GM10266 (cell line): ENCODE data around the gene DCBLD2.

ENCODE experiments used
- DNase-seq: peaks from one replicate; pipeline ENCODE4 v3.0.0; 2012; ENCODE audit errors: extremely low spot score
- TF ChIP-seq, protein P1 (sequence below): IDR thresholded peaks from 2 replicates; pipeline ENCODE4 v1.5.1; 2012; ENCODE audit warnings: mild to moderate bottlenecking, low read depth; ENCODE audit not compliant: control insufficient read depth, insufficient read depth; ENCODE audit errors: missing control alignments

The DCBLD2 gene

DNA sequence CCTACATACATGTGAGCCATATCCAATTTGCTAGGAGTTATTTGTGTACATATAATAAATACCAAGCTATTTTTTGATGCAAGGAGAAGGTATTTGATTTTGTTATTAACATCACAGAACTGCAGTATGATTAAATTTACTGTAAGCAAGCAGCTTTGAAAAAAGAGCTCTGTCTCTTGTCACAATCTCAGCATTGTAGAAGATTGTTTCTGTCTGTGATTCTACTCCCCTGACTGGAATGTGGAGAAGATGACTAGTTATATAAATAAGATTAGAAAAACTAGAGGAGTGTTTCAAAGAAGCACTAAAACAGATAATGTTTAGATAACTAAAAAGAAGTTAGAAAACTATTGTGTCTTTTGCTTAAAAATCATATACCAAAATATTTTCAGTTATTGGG, 17.1 kb upstream of the DCBLD2 start:
- DNase-seq: no peak
- TF ChIP-seq, protein P1, sequence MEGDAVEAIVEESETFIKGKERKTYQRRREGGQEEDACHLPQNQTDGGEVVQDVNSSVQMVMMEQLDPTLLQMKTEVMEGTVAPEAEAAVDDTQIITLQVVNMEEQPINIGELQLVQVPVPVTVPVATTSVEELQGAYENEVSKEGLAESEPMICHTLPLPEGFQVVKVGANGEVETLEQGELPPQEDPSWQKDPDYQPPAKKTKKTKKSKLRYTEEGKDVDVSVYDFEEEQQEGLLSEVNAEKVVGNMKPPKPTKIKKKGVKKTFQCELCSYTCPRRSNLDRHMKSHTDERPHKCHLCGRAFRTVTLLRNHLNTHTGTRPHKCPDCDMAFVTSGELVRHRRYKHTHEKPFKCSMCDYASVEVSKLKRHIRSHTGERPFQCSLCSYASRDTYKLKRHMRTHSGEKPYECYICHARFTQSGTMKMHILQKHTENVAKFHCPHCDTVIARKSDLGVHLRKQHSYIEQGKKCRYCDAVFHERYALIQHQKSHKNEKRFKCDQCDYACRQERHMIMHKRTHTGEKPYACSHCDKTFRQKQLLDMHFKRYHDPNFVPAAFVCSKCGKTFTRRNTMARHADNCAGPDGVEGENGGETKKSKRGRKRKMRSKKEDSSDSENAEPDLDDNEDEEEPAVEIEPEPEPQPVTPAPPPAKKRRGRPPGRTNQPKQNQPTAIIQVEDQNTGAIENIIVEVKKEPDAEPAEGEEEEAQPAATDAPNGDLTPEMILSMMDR: no peak

DNA sequence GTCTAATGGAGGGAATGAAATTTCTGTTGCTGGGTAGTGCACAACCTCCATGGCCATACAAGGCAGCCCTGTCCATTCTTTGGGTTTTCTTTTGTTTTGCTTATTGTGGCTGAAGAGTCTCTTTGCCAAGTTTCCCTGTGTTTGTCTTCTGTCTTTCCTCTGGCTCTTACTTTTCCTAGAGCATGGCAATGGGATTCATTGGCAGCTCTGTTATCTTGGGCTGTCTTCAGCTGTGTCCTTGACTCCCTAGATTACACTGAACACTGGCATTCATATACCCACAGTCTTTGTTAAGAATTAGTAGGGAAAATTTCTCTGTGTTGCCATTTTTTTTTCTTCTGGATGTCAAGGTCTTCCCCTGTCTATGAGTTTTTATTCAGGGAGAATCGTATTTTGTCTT, 16.1 kb upstream of the DCBLD2 start:
- no peak for DNase-seq
- TF ChIP-seq, protein P1: no peak

GRCh38 chr3:98914210-98915080, 12.9 kb upstream of the DCBLD2 start:
- DNase-seq: no peak

GRCh38 chr3:98912448-98912847, 11.0 kb upstream of the DCBLD2 start:
- TF ChIP-seq, protein P1: no peak
- DNase-seq: no peak

More at GRCh38 chr3:98914210-98915080, 12.9 kb upstream of the DCBLD2 start:
- TF ChIP-seq, protein P1: no peak

- no peak for DNase-seq
- TF ChIP-seq, protein P1: no peak
Observed at GRCh38 chr3:98906230-98906629, 4.7 kb upstream of the DCBLD2 start.

- TF ChIP-seq, protein P1: no peak
- DNase-seq: no peak
Observed at GRCh38 chr3:98903705-98904481, 2.4 kb upstream of the DCBLD2 start.
